Neural cell (in vitro differentiated cells): ENCODE results near the gene PRAMEF4.
"Not testable (repeated sequence)": the region's sequence is repeated elsewhere in the genome, so short reads cannot be mapped to it uniquely, and the experiment has no call there.

Experiments used
- POLR2AphosphoS5 ChIP-seq: IDR thresholded peaks from 2 replicates; pipeline ENCODE4 v1.6.1; 2012
- TAF1 ChIP-seq: IDR thresholded peaks from 2 replicates; pipeline ENCODE4 v1.6.1; 2012; ENCODE audit warnings: low read depth

DNA sequence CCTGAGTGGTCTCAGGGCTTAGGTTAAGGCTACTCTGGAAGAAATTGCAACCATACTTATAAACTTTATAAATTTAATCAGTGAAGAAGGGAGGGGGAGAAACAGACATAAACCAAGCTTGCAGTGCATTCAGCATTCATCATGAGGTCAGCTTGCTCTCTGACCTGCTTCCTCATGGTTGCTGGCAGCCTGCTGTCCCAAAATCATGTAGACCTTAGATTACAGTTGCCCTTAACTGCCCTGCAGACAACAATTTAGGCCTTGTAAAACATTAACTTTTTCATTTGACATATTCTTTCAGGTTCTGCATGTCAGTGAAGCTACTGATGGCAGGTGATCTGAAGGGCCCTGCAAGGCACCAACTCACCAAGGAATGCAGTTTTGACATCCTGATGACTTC is 13.2 kb upstream of the PRAMEF4 start:
- not testable (repeated sequence) for TF ChIP-seq POLR2AphosphoS5, TAF1
